ENCODE data around the gene FRMPD1.
"Not testable (repeated sequence)": the region's sequence is repeated elsewhere in the genome, so short reads cannot be mapped to it uniquely, and the experiment has no call there.

FRMPD1 gene, protein sequence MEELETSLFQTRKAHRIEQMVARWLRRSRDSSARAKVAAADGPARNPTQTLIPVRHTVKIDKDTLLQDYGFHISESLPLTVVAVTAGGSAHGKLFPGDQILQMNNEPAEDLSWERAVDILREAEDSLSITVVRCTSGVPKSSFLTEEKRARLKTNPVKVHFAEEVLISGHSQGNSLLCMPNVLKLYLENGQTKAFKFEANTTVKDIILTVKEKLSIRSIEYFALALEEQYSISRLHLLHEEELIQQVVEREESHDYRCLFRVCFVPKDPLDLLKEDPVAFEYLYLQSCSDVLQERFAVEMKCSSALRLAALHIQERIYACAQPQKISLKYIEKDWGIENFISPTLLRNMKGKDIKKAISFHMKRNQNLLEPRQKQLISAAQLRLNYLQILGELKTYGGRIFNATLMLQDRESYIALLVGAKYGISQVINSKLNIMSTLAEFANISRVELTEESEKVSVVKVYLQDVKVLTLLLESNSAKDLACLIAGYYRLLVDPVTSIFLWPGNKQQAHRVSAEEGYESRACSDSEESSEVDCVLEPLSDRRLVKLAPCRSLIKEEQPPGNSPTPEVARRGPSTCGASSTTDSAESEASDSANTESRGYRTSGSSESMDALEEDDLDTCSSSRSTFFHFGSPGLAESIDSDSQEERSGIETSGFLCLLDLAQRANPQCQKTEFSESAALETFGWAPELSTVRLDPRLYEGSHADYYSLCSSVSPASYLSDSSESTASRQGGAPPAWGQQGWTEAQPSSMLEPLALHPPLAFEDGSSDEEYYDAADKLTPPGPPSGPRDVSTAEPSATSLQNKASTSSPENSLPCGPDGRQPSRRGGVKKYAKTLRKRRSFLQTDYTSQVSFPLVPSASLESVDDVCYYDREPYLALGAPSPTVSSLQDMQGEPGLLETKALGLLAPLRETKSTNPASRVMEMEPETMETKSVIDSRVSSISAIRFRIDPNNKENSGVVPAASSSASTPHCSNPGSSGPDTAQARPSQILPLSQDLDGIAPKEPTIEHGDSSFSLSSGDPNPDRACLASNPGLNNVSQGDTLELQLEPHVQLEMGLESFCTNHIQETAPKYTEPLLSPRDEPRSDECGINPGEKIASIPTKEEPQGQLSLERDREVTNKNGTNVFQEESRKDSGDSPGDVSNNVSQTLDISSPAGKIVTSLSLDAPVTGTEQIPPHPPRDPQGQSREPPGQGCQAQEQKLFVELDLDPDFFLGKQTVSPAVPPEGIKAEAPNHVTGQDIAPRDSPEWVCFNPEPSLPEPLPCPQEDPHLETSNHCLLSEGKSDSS (N-terminal part only)

DNA sequence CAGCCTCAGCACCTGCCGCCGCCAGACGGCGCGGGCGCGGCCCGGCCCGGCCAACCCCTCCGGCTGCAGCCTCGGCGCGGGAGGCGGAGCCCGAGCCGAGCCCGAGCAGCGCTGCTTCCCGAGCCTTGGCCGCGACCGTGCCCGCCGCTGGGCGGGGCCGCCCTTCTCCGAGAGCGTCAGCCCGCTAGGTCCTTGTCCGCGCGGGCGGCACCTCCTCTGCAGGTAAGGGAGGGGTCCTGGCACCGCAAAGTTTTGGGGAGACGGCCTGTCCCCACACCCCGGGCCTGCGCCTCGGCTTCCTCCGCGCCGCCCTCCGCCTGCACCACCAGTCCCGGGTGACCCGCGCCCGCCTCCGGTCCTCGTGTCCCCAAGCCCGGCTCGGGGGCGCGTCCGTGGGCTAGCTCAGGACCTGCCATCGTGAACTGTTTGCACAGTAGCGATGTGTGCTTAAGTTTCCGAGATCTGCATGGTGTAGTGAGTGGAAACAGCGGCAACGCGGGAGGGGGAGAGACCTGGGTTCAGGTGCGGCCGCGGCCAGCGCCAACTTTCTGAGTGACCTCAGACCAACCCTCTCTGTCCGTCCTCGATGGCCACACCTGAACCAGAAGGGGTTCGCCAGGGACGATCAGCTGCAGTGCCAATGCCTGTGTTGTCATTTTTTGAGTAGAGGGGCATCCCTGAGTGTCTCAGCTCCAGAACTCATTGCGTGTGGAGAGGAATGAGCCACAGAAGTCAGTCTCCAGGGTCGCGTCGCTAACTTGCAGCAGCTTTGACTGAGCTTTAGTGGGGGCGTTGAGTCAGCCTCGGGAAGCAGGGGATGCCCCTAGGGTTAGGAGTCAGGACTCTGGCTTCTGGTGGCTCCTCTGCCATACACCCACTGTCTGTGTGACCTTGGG is at the start of gene FRMPD1:
FRMPD1 (plus strand) TSS at position 82 of the 896 bp plus-strand sequence. CDS start 41,688 bp downstream, outside the sequence.
- DNase-seq (ENCODE audit: low spot score) (peak; percentile 87), FAIRE-seq (peak; percentile 30)

DNA sequence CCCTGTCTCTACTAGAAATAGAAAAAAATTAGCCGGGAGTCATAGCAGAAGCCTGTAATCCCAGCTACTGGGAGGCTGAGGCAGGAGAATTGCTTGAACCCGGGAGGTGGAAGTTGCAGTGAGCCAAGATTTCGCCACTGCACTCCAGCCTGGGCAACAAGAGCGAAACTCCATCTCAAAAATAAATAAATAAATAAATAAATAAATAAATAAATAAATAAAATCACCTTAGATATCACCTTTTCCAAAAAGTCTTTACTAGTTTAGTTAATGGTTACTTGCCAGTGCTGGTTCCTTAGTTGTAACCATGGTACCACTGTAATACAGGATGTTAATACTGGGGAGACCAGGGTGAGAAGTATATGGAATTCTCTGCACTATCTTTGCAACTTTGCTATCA is 48.7 kb upstream of the FRMPD1 start:
- not testable (repeated sequence) for DNase-seq (ENCODE audit: low spot score); FAIRE-seq

DNA sequence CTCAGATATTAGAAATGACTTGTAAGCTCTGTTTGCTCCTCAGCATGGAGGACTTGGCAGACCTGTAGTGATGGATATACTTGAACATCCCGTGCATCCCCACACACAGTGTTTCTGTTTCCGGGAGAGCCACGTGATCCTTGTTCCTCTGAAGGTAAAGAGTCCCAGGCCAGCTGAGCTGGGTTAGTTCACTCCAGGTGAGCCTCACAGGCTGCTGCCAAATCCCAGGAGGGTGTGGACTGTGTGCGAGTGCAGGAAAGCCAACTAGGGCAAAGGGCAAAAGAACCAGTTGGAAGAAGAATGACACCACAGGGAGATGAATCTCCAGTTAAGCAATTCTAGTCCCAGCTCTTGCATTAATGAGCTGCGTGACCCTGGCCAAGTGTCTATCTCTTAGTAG is 47.9 kb upstream of the FRMPD1 start:
- DNase-seq (ENCODE audit: low spot score) (no peak), FAIRE-seq (no peak)

GRCh38 chr9:37604296-37604695 is 46.5 kb upstream of the FRMPD1 start:
- FAIRE-seq, result no peak
- DNase-seq (ENCODE audit: low spot score), result no peak

GRCh38 chr9:37608250-37608649 is 42.5 kb upstream of the FRMPD1 start:
- DNase-seq (ENCODE audit: low spot score) (no peak), FAIRE-seq (no peak)

- no peak for DNase-seq (ENCODE audit: low spot score)
These were observed 40.9 kb upstream of the FRMPD1 start for GRCh38 chr9:37609735-37610397.

DNA sequence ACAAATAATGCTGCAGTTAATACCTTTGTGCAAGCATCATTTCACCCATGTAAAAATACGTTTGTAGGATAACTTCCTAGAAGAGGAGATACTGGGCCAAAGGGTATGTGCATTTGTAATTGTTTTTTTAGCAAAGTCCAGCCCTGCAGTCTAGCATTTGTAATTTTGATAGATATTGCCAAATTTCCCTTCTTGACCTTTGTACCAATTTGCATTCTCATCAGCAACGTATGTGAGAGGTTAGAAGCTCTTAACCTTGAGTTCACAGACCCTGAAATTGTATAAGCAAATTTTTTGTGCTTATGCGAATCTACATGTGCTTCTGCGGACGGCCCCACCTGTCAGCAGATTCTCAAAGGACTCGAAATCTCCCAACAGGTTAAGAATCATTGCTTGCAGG is 39.7 kb upstream of the FRMPD1 start:
- FAIRE-seq, result no peak
- DNase-seq (ENCODE audit: low spot score), result no peak

More at GRCh38 chr9:37609735-37610397, 40.9 kb upstream of the FRMPD1 start:
- FAIRE-seq, result no peak

- DNase-seq (ENCODE audit: low spot score) (no peak), FAIRE-seq (no peak)
These were observed 38.8 kb upstream of the FRMPD1 start for GRCh38 chr9:37611961-37612360.

GRCh38 chr9:37617161-37617560 is 33.6 kb upstream of the FRMPD1 start:
- no peak for FAIRE-seq

DNA sequence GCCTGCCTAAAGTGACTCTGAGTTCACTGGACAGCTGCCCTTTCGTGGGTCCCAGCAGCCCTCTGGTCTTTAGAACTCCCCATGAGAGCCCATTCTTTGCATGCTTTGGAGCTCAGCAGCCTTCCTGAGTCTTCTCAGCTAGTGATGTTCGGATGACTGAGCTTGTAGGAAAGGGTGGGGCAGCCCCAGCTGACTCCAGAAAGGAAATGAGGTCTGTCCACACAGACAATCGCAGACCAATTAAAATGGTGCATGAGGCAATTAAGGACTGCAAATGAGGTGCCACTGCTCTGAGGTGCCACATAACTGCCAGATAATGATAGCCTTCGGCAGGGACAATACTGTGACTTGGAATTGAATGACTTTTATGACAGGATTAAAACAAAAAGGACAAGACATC is 32.9 kb upstream of the FRMPD1 start:
- FAIRE-seq, result peak; percentile 65

More at GRCh38 chr9:37617161-37617560, 33.6 kb upstream of the FRMPD1 start:
- DNase-seq (ENCODE audit: low spot score), result no peak

GRCh38 chr9:37618817-37619216 is 31.9 kb upstream of the FRMPD1 start:
- peak; percentile 58 for FAIRE-seq
- DNase-seq (ENCODE audit: low spot score), result no peak

More for the DNA sequence above, 32.9 kb upstream of the FRMPD1 start:
- DNase-seq (ENCODE audit: low spot score), result no peak

- DNase-seq (ENCODE audit: low spot score) (no peak), FAIRE-seq (no peak)
These were observed 30.9 kb upstream of the FRMPD1 start for GRCh38 chr9:37619806-37620205.

GRCh38 chr9:37620396-37620795 is 30.4 kb upstream of the FRMPD1 start:
- DNase-seq (ENCODE audit: low spot score), result no peak
- FAIRE-seq, result no peak

DNA sequence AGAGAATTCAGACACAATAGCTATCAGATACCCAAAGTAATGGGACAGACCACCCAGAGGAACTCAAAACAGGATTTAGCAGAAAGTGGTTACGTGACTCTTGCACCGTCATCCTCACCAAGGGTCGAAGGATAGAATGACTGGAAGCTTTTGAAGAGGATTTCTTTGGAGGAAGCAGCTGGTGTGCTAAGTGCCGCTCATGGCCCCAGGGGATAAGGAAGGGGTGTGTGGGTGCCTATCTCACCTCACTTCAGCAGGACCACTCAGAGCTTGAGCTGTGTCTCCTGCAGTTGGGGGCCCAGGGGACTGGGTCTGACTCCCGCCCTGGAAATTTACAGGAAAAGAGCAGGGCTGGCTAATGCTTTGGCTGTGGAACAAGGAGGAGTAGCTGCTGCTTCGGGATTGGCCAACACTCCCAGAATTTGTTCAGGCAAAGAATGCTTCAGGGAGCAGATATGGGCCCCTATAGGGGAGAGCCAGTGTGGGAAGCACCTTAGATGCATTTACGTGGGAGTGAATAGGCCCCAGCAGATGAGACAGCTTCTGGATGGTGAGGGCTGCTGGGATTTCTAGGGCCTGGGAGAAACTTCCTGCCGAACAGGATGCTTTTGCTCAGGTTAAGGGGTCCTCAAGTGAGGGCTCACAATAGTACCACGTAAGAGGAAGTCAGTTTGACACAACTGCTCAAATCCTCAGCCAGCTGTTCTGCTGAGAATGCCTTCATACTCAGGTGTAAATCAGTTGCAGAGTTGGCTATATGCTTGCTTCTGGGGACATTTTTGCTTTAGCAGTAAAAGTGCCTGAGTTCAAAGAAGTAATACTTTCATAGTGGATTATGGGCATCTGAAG is 29.3 kb upstream of the FRMPD1 start:
- no peak for DNase-seq (ENCODE audit: low spot score)
- no peak for FAIRE-seq

GRCh38 chr9:37622462-37622861 is 28.3 kb upstream of the FRMPD1 start:
- DNase-seq (ENCODE audit: low spot score), result no peak
- FAIRE-seq, result no peak

- FAIRE-seq (no peak), DNase-seq (ENCODE audit: low spot score) (no peak)
These were observed 27.5 kb upstream of the FRMPD1 start for GRCh38 chr9:37623267-37623666.

- DNase-seq (ENCODE audit: low spot score) (no peak), FAIRE-seq (no peak)
These were observed 26.7 kb upstream of the FRMPD1 start for GRCh38 chr9:37624073-37624472.

DNA sequence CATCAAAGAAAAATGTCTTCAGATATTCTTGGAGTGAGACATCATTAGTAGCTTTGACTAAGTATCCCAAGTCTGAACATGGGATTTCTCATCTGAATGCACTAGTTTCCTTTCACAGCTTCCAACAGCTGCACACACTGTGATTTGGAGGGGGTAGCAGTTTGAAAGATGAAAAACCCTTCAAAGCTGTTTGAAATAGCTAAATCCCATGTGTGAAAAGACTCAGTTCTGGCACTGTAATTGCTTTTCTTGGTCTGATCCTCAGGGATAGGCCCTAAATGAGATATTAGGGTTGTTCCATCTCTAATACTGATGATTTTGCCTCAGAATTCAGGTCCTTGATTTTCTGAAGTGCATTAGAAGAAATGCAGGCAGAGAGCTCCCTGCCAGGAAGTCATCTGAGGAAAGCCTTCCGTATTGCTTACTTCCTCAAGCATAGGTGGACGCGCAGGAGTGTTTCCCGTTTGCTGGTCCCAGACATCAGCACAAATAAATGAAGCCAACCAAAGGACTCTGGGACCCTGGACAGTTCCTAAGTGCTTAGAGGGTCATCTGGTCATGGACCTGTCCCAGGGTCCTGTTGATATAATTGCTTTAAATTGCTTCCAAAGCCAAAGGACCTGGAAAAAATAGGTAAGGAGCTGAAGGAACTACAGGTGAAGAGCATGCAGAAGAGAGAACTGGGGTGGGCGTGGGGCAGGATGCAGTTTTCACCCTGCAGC is 25.6 kb upstream of the FRMPD1 start:
- no peak for DNase-seq (ENCODE audit: low spot score)
- FAIRE-seq, result no peak

All from urothelium cell line (cell line).